H54 (cell line): ENCODE results near the gene LYSET.
"Not testable (repeated sequence)": the region's sequence is repeated elsewhere in the genome, so short reads cannot be mapped to it uniquely, and the experiment has no call there.

Experiments used
- DNase-seq: peaks from one replicate; pipeline ENCODE4 v3.0.0; 2011; ENCODE audit warnings: low spot score, mixed read lengths; ENCODE audit not compliant: insufficient read length
- FAIRE-seq: peaks from 3 replicates; lab custom pipeline; 2011; peaks lifted over from hg19 to GRCh38; lab: Jason Lieb, UNC
- POLR2A ChIP-seq: IDR thresholded peaks from 2 replicates; pipeline ENCODE4 v1.6.1; 2011; ENCODE audit warnings: low read depth, mild to moderate bottlenecking, low read length

The LYSET gene

DNA sequence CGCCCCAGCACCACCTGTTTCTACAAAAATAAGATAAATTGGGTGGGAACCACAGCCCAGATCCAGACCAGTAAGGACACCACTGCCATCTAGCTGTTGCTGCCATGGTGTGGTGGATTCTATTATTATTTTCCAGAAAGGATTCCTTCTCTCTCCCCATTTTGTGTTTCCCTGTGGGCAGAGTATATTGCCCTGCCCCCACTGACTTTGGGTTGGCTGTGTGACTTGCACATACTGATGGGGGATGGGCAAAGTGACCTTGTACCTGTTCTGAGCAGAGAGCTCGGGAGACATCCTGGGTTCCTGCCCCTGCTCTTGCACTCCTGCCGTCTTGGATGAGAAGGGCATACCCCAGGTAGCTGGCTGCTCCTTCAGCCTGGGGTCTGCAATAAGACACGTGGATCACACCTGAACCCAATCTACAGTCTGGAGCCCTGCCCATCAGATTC, 24.7 kb upstream of the LYSET start:
- no peak for FAIRE-seq
- no peak for DNase-seq
- TF ChIP-seq POLR2A, result no peak

- TF ChIP-seq POLR2A, result no peak
- no peak for DNase-seq
- no peak for FAIRE-seq
Observed at GRCh38 chr14:93161411-93161940, 23.6 kb upstream of the LYSET start.

- no peak for DNase-seq
- no peak for TF ChIP-seq POLR2A
- no peak for FAIRE-seq
Observed at GRCh38 chr14:93163564-93163963, 21.6 kb upstream of the LYSET start.

- DNase-seq, FAIRE-seq: not testable (repeated sequence)
Observed at GRCh38 chr14:93165271-93166265, 19.5 kb upstream of the LYSET start.

GRCh38 chr14:93168610-93169009, 16.5 kb upstream of the LYSET start:
- FAIRE-seq, DNase-seq: not testable (repeated sequence)

GRCh38 chr14:93169619-93170018, 15.5 kb upstream of the LYSET start:
- FAIRE-seq, DNase-seq: not testable (repeated sequence)

- not testable (repeated sequence) for FAIRE-seq, DNase-seq
Observed at GRCh38 chr14:93170141-93170540, 15.0 kb upstream of the LYSET start.

GRCh38 chr14:93171376-93171775, 13.7 kb upstream of the LYSET start:
- FAIRE-seq (no peak), DNase-seq (no peak)
- TF ChIP-seq POLR2A, result no peak

DNA sequence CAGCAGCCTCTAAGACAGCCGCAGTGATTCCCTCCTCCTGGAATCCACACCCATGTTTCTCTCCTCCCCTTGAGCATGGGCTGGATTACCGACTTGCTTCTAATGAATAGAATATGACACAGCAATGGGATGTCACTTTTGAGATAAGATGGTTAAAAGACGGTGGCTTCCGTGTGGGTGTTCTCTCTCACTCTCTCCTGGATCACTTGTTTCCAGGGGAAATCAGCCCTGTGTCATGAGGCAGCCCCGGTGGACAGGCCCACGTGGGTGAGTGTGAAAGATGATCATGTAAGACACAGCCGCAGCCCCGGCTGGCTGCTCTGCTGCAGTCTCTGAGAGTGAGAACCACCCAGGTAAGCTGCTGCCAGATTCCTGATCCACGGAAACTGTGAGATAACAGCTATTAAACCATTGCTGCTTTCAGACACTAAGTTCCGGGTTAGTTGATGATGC, 11.1 kb upstream of the LYSET start:
- no peak for TF ChIP-seq POLR2A
- no peak for DNase-seq
- FAIRE-seq, result peak; percentile 27

DNA sequence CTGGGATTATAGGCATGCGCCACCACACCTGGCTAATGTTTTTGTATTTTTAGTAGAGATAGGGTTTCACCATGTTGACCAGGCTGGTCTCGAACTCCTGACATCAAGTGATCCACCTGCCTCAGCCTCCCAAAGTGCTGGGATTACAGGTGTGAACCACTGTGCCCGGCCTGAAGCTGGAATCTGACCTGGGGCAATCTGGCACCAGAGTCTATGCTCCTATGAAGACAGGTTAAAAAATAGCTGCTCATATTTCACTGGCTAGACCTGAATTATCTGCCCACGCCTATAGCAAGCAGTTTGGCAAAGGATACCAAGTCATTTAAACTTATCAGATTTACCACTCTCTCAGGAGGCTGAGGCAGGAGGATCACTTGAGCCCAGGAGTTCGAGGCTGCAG, 10.4 kb upstream of the LYSET start:
- DNase-seq, FAIRE-seq: not testable (repeated sequence)

- FAIRE-seq, result no peak
- no peak for TF ChIP-seq POLR2A
- no peak for DNase-seq
Observed at GRCh38 chr14:93175492-93175891, 9.6 kb upstream of the LYSET start.

- no peak for TF ChIP-seq POLR2A
- no peak for FAIRE-seq
- DNase-seq, result no peak
Observed at GRCh38 chr14:93183596-93184317, 1.4 kb upstream of the LYSET start.

DNA sequence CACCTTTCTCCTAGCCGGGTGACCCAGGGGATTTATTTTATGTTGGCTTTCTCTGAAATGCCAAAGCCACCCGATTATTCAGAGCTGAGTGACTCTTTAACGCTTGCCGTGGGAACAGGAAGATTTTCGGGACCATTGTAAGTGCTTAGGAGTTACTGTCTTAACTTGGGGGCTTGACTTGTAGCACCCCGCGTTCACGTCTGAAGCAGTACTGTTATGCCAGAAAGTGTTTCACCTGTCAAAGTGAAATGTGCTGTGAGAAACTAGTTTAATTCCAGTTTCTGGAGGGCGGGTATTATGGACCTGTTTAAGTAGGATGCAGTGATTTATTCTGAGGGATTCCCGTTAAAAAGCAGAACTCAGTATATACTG, 218 bp downstream of the LYSET start:
- no peak for TF ChIP-seq POLR2A
- no peak for DNase-seq
- peak; percentile 36 for FAIRE-seq

- DNase-seq (no peak), FAIRE-seq (no peak)
- TF ChIP-seq POLR2A, result no peak
Observed at GRCh38 chr14:93186466-93186865, 1.3 kb downstream of the LYSET start.
